Caki2 (cell line): ENCODE data around the gene TNS2. TPM values are rescaled to one million over a fixed set of nuclear protein-coding genes. Genes with fewer than 3 reads are reported as not detected.

ENCODE experiments used
- DNase-seq: peaks from one replicate; pipeline ENCODE4 v3.0.0-alpha.2; 2015; ENCODE audit warnings: low read depth
- in situ Hi-C: cut with HindIII; loops from 2 replicates; pipeline ENCODE4 v1.10.0; 2016; ENCODE audit warnings: low sequenced_read_pairs, low pct_unique_long_range_greater_than_20kb, mixed read lengths
- total RNA-seq: library from RNA; depleted of rRNA; stranded (reverse); fragments of >200 nt; shearing (Covaris generic); gene quantifications from 2 replicates; pipeline ENCODE4 v1.2.3, GENCODE V29; 2014; ENCODE audit warnings: low replicate concordance

TNS2 gene
- total RNA-seq, 1 experiment from 2014 or later, result 5.1 TPM

DNA sequence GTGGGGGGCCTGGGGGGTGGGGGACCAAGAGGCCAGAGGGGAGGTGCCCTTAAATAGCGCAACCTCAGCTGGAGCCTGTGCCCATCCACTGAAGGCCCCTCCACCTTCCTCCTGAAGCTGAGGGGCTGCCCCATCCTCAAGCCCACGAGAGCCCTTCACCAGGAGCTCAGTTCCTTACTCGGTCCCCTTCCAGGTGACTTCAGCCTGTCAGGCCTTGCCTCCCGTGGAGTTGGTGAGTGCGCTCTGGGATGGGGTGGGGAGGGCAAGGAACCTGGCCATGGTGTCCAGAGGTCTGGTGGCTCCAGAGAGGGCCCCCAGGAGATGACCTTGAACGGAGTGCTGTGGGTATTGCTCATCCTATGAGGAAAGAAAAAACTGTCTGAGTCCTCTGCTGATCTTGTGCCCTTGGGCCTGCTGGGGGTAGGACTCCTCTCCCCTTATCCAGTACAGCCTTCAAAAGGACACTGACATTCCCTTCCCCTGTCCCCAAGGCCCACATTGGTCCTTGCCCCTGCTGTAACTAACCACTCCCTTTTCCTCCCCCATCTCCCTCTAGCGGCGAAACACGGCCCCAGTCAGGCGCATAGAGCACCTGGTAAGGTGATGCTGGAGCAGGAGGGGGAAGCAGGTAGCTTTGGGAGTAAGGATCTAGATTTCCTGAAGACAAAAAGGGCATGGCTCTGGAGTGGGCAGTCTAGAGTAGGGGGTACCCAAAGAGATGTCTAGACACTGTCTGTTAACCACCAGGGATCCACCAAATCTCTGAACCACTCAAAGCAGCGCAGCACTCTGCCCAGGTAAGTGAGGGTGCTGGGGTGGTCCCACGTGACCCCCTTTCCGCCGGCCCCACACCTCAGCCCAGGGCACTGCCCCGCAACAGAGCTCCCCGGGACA, 3.6 kb downstream of the TNS2 start:
- in situ Hi-C loops, result no loop called here
- peak; percentile 52 for DNase-seq

GRCh38 chr12:53054112-53054878, 4.4 kb downstream of the TNS2 start:
- peak; percentile 95 for DNase-seq
- in situ Hi-C loops, result no loop called here

- in situ Hi-C loops, result no loop called here
- no peak for DNase-seq
Observed at GRCh38 chr12:53055471-53056266, 5.8 kb downstream of the TNS2 start.

GRCh38 chr12:53056296-53056695, 6.4 kb downstream of the TNS2 start:
- in situ Hi-C loops, result no loop called here
- no peak for DNase-seq

DNA sequence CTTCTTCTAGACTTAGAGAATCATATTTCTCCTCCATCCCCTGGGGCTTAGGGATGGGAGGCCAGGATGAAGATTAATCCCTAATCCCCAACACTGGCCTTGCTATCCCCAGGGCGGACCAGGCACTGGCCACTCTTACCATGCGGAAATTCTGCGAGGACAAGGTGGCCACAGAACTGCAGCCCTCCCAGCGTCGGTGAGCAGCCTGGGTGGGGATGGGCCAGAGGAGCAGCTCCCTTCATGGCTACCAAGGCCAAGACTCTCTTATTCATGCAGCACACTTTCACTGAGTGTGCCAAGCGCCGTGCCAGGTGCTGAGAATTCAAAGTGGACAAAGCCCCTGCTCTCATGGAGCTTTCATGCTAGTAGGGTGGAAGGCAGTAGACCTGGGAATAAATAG, 7.0 kb downstream of the TNS2 start:
- in situ Hi-C loops, result no loop called here
- no peak for DNase-seq

- in situ Hi-C loops, result no loop called here
- DNase-seq, result no peak
Observed at GRCh38 chr12:53057816-53058500, 8.1 kb downstream of the TNS2 start.

- no peak for DNase-seq
- in situ Hi-C loops, result no loop called here
Observed at GRCh38 chr12:53058674-53059433, 9.0 kb downstream of the TNS2 start.

GRCh38 chr12:53059434-53060063, 9.7 kb downstream of the TNS2 start:
- DNase-seq, result no peak
- in situ Hi-C loops, result no loop called here

- in situ Hi-C loops, result no loop called here
- DNase-seq, result no peak
Observed at GRCh38 chr12:53060064-53060720, 10.3 kb downstream of the TNS2 start.

GRCh38 chr12:53060721-53061276, 10.9 kb downstream of the TNS2 start:
- DNase-seq, result no peak
- in situ Hi-C loops, result no loop called here

- peak; percentile 54 for DNase-seq
- in situ Hi-C loops, result no loop called here
Observed at GRCh38 chr12:53061404-53062010, 11.6 kb downstream of the TNS2 start.

DNA sequence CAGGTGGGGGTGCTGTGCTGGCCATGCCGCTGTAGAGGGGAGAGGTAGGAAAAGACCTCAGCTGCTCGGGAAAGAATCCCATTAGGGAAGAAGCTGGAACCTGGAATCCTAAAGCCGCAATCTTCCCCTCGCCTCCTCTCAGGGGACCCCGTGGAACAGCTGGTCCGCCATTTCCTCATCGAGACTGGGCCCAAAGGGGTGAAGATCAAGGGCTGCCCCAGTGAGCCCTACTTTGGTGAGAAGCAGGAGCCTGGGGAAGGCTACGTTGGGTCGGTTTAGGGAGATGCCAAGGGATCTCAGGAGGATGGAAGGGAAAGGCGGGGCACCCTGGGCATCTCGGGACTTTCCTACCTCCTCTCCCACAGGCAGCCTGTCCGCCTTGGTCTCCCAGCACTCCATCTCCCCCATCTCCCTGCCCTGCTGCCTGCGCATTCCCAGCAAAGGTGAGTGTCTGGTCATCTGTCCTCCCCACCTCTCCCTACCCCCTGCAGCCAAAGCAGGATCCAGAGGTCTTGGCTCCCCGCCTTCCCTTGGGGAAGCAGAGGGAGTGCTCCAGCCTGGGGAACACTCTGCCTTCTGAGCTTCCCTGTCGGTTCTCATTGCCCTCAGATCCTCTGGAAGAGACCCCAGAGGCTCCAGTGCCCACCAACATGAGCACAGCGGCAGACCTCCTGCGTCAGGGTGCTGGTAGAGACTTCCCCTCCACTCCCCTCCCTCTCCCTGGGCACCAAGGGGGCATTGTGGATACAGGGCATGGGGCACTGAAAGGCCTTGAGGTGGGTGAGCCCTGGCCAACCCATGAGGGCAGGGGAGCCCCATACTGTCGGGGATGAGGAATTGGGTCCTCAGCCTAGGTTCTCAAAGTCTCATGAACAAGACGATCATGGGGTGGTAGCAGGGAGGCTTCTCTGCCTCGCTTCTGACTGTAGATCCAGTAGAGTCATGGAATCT, 12.4 kb downstream of the TNS2 start:
- in situ Hi-C loops, result no loop called here

DNA sequence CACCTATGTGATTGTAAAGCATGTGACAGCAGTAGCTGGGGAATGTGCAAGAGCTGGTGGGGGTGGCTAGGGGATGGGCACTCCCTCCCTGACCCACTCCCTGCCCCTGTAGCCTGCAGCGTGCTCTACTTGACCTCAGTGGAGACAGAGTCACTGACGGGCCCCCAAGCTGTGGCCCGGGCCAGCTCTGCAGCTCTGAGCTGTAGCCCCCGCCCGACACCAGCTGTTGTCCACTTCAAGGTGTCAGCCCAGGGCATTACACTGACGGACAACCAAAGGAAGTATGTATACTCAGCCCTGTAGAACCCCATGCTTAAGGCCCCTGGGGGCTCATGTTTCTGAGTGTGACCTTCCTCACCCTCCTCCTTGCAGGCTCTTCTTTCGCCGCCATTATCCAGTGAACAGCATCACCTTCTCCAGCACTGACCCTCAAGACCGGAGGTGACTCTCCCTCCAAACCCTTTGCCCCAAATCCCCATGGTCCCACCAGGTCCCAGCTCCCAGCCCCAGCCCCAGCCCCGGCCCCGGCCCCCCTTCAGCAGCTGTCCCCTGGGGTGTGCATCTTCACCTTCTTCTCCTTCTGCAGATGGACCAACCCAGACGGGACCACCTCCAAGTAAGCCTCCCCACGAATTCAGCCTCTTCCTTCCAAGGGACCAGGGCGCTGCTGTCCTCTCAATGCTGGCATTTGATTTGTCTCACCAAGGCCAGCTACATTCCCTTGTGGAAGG, 13.3 kb downstream of the TNS2 start:
- in situ Hi-C loops, result no loop called here
- DNase-seq, result no peak

More for the DNA sequence above, 12.4 kb downstream of the TNS2 start:
- DNase-seq, result no peak
